ENCODE results near the gene PIMREG. TPM values are rescaled to one million over a fixed set of nuclear protein-coding genes. Genes with fewer than 3 reads are reported as not detected.

PIMREG gene
- total RNA-seq, 1 donor from 2014 or later, result 0.60 TPM

GRCh38 chr17:6488008-6488539 is 43.8 kb downstream of the PIMREG start:
- intact Hi-C loops (cut with DNase I), result no loop called here
- DNase-seq (ENCODE audit: missing footprints) (no peak), ATAC-seq (no peak)

DNA sequence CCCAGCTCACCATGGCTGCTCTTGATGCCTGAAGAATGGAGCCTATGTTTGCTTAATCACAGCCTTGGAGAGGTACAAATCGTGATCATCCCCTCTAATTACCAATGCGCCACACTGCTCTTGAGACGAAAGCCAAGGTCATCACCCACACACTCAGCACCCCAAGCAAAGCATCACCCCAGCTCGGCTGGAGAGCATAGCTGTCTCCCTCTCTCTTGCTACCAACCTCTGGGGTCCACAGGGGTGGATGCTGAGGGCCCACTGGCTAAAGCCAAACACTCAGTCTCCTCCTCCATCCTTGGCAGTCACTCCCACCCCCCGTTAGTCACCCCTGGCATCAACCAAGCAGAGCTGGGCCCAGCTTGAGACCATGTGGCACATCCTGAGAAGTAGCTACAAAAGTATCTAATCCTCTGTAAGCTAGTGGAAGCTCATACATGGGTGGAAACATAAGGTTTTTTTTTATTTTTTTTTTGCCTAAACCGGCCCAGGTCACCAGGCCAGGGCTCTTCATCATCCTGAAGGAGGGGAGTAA is 44.8 kb downstream of the PIMREG start:
- intact Hi-C loops (cut with DNase I), result no loop called here
- DNase-seq (ENCODE audit: missing footprints) (no peak), ATAC-seq (no peak)

DNA sequence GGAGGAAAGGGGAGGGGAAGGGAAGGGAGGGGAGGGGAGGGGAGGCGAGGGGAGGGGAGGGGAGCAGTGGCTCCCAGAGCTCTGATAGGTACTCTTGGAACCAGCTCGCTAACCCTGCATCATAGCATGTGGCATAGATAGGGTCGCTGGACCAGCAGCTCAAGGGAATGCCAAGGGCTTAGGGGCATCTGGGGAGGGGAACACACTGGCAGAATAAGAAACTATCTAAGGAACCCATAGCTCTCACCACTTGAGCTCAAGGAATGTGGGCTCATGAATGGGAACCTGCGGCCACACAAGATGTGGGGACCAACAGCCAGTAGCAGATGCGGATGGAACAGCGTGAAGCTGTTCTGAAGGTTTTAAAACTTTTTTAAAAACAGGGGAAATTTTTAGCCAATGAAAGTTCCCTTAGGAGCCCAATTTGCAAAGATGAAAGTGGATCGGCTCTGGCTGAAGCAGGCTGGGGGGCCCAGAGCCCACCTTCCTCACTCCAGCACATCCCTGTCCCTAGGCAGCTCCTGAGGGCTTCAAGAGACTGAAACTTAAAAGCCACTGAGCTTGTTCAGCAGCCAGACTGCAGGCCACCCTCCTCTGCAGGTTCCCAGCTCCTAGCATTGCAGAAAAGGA is 46.9 kb downstream of the PIMREG start:
- ATAC-seq, result no peak
- intact Hi-C loops (cut with DNase I), result no loop called here

DNA sequence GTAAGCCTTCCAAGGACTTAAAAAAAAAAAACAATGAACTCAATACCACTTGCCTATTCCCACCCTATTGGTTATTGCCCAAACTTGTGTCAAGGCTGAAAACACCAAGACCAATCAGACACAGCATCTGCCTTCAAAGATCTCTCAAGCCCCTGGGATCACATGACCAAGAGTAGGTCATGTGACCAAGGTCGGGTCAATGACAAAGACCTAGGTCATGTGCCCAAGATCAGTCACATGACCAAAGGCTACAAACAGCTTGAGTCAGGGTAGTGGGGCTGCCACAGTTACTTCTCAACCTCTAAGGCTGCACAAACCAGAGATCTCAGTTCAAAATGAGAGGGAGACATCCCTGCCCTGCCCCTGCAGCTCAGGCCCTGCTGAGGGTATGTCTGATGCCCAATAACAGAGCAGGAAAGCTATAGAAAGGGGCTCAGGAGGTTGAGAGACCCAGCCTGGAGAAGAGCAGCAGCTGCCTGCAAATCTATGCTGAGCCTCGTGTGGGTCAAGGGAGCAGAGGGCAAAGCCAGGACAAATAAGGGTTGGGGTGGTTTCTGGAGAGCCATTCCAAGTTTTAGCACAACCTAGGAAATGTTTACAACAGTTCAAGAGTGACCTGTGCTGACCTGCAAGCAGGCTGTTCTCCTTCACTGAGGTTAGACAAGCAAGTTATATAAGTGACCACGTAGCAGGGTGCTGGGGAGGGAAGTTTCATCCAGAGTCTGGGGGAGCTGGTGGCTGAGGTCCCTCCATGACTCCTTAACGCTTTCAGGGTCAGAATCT is 48.8 kb downstream of the PIMREG start:
- DNase-seq (ENCODE audit: missing footprints), result no peak
- no peak for ATAC-seq
- intact Hi-C loops (cut with DNase I), result no loop called here

More for the DNA sequence above, 46.9 kb downstream of the PIMREG start:
- no peak for DNase-seq (ENCODE audit: missing footprints)

GRCh38 chr17:6494239-6494941 is 50.1 kb downstream of the PIMREG start:
- ATAC-seq (no peak), DNase-seq (ENCODE audit: missing footprints) (no peak)
- intact Hi-C loops (cut with DNase I), result no loop called here

GRCh38 chr17:6495450-6496115 is 51.3 kb downstream of the PIMREG start:
- DNase-seq (ENCODE audit: missing footprints), result no peak
- intact Hi-C loops (cut with DNase I), result no loop called here
- ATAC-seq, result no peak

DNA sequence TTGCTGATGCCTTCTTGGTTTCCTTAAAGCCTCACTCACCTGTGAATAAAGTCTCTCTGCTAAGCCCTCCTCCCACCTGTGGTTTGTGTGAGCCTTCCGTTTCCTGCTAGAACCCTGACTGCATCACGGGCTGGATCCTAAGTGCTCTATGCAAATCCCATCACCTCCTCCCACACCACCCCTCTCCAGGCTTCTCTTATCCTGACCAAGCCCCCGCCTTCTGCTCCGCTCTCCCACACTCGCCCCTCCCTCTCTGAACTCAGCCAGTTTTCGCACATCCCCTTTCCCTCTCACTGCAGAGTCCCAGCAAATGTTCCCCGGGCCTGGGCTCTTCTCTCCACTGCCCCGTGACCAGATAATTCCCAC is 51.8 kb downstream of the PIMREG start:
- intact Hi-C loops (cut with DNase I), result no loop called here
- DNase-seq (ENCODE audit: missing footprints) (no peak), ATAC-seq (no peak)

DNA sequence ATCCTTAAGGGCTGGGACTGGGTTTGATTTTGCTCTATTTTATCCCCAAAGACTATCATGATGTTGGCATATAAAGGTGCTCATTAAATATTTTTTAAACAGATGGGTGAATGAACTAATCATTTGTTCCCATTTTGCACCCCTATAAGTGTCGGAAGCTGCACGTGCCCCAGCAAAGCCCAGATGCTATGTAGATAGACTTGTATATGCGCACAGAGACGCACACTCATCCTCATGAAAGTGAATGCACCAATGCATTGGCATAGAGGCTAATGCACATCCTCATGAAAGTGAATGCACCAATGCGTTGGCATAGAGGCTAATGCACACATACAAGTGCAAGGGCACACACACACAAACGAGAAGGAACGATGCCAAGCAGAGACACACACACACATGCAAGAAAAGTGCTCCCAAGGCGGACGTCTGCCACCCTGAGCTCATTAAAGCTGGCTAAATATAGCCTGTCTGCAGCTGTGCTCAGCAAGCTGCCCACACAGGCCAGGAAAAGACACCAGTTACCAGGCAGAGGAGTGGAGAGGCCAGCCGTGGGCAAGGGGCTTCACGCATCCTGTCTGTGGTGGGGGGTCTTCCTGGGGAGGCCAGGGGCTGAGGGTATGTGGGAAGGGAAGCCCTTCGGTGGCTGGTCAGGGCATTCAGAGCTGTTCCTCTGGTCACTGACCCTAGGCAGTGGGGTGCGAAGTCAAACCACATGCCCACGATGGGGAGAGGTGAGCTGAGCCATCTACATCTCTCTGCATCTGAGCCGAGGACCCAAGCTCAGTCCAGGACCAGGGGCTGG is 52.6 kb downstream of the PIMREG start:
- peak; percentile 41 for ATAC-seq
- DNase-seq (ENCODE audit: missing footprints), result no peak
- intact Hi-C loops (cut with DNase I), result no loop called here

- DNase-seq (ENCODE audit: missing footprints) (no peak), ATAC-seq (no peak)
- intact Hi-C loops (cut with DNase I), result no loop called here
These were observed 53.4 kb downstream of the PIMREG start for GRCh38 chr17:6497496-6498221.

- intact Hi-C loops (cut with DNase I), result no loop called here
- no peak for DNase-seq (ENCODE audit: missing footprints)
- no peak for ATAC-seq
These were observed 54.1 kb downstream of the PIMREG start for GRCh38 chr17:6498356-6498755.

DNA sequence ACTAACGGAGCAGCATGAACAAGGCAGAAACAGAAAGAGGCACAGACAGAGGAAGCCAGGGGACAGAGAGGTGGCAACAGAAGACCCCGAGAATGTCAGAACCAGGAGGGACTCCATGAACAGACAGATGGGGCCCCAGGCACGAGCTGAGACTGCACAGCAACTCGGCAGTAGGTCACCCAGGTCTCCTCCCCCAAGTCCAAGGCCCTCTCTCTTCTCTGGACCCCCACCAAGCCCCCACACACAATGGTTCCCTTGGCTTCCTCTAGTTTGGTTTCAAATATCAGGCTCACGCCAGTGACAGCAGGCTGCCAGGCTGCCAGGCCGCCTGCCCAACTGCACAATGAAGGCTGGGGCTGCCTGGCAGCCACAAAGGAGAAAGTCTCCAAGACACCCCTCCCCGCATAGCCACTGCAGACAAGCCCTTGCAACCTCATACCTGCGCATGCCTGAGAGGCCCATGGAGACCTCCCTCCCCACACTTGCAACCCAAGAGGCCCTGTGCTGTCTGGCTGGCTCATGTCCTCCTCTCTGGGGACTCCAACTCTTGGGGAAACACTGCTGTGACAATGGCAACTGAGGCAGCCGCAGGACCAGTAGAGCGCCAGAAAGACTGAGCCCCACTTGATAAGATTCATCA is 54.8 kb downstream of the PIMREG start:
- no peak for ATAC-seq
- intact Hi-C loops (cut with DNase I), result no loop called here
- DNase-seq (ENCODE audit: missing footprints), result no peak

Other genes starting within 250 kb of the PIMREG start
- not detected for gene AIPL1, start 9.3 kb upstream of the PIMREG start, total RNA-seq
- gene PITPNM3, start 112.1 kb downstream of the PIMREG start, total RNA-seq, result 0.46 TPM
- 5.1 TPM for gene KIAA0753, start 196.3 kb downstream of the PIMREG start, total RNA-seq
- 52.9 TPM for gene TXNDC17, start 196.6 kb downstream of the PIMREG start, total RNA-seq
- 16.5 TPM for gene MED31, start 207.2 kb downstream of the PIMREG start, total RNA-seq
- gene C17orf100, start 207.3 kb downstream of the PIMREG start, total RNA-seq, result 0.92 TPM

All from Right ventricle myocardium inferior (tissue), 1 donor.